Esophagus squamous epithelium (tissue), 5 donors: ENCODE data around the gene GIMAP1. TPM values are rescaled to one million over a fixed set of nuclear protein-coding genes. Genes with fewer than 3 reads are reported as not detected.

ENCODE experiments used
- DNase-seq: peaks from one replicate; lab custom pipeline; 2025; lab: John Stamatoyannopoulos, UW
- H3K27ac ChIP-seq, 4 donors: fragments of 200-600 bp; sonication (generic); one replicate each; pipeline ENCODE4 v1.5.1; 2016 to 2019; ENCODE audit warnings: mild to moderate bottlenecking in 1 of 4
- H3K27me3 ChIP-seq, 4 donors: fragments of 200-600 bp; sonication (generic); 1 replicate in 3 of 4; 2 replicates in 1 of 4; pipeline versions ENCODE4 v1.5.1 to v1.6.0; 2017 to 2021; ENCODE audit warnings: antibody characterized with exemption in 1 of 4
- H3K36me3 ChIP-seq, 3 donors: fragments of 200-600 bp; sonication (generic); one replicate each; pipeline ENCODE4 v1.5.1; 2016 to 2019
- H3K4me1 ChIP-seq, 3 donors: fragments of 200-600 bp; sonication (generic); one replicate each; pipeline ENCODE4 v1.5.1; 2017 to 2019
- H3K4me3 ChIP-seq, 4 donors: fragments of 200-600 bp; sonication (generic); 1 replicate in 3 of 4; 2 replicates in 1 of 4; pipeline ENCODE4 v1.5.1; 2016 to 2019; ENCODE audit warnings: mild to moderate bottlenecking in 2 of 4, moderate library complexity in 1 of 4
- H3K9me3 ChIP-seq, 3 donors: fragments of 200-600 bp; sonication (generic); one replicate each; pipeline ENCODE4 v1.5.1; 2016 to 2019
- POLR2A ChIP-seq, 4 donors: fragments of 450-650 bp; IDR thresholded peaks; one replicate each; pipeline ENCODE4 v1.6.1; 2017; ENCODE audit warnings: antibody characterized with exemption in 4 of 4, mild to moderate bottlenecking in 4 of 4, moderate library complexity in 3 of 4
- WGBS, 2 donors: methylation state at CpG; one replicate each; pipeline ENCODE4 v1.1.5; 2018; 5-methylcytosine and 5-hydroxymethylcytosine counted together
- intact Hi-C: fragments of 100-400 bp; cut with DNase I; formaldehyde crosslinking; loops from one replicate; pipeline ENCODE4 v1.15.0; 2022
- total RNA-seq, 4 donors: library from RNA; depleted of rRNA; stranded (reverse); fragments of >200 nt; gene quantifications; one replicate each; pipeline ENCODE4 v1.1.0, GENCODE V29; 2016
- TF ChIP-seq, protein P1 (sequence below), 6 experiments: fragments of 450-650 bp in 4 of 6; fragments of 200-600 bp in 2 of 6; sonication (generic) in 2 of 6; IDR thresholded peaks; one replicate each; pipeline ENCODE4 v1.5.1; 2016 to 2019; ENCODE audit warnings: antibody characterized with exemption in 6 of 6, mild to moderate bottlenecking in 4 of 6, moderate library complexity in 4 of 6
- donor health status: DM: yes; HTN: yes; CAD: no.

GIMAP1 gene
- total RNA-seq, 4 donors from 2014 or later = 0.97 to 9.3 (median 4.8) TPM

DNA sequence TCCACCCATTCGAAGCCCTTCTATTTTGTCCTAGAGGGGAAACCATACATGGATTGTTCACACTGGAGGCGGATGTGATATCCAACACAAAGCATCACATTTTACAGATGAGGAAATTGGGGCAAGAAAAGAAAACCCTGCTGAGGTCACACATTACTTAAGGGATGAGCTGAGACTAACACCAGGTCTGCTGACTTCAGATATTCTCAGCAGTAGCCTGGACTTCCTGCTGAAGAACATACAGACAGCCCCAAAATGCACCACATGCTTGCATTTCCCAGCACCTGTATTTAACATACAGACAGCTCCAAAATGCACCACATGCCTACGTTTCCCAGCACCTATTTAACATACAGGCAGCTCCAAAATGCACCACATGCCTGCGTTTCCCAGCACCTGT lies 32.0 kb downstream of the GIMAP1 start:
- no peak for DNase-seq
- WGBS, 2 donors = 36 to 42% methylated on average over 3 of the region's 4 CpGs
- H3K27ac ChIP-seq = no peak overlapping the region
- no peak overlapping the region for H3K4me3 ChIP-seq
- H3K9me3 ChIP-seq = no peaks in the 10 kb centered on the region
- TF ChIP-seq, protein P1, sequence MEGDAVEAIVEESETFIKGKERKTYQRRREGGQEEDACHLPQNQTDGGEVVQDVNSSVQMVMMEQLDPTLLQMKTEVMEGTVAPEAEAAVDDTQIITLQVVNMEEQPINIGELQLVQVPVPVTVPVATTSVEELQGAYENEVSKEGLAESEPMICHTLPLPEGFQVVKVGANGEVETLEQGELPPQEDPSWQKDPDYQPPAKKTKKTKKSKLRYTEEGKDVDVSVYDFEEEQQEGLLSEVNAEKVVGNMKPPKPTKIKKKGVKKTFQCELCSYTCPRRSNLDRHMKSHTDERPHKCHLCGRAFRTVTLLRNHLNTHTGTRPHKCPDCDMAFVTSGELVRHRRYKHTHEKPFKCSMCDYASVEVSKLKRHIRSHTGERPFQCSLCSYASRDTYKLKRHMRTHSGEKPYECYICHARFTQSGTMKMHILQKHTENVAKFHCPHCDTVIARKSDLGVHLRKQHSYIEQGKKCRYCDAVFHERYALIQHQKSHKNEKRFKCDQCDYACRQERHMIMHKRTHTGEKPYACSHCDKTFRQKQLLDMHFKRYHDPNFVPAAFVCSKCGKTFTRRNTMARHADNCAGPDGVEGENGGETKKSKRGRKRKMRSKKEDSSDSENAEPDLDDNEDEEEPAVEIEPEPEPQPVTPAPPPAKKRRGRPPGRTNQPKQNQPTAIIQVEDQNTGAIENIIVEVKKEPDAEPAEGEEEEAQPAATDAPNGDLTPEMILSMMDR (IDR thresholded peaks at IDR 0.05) = no peak
- TF ChIP-seq POLR2A (IDR thresholded peaks at IDR 0.05) = no peak
- H3K27me3 ChIP-seq = no peaks in the 10 kb centered on the region
- H3K4me1 ChIP-seq = peaks cover 0 to 10% (median 3%) of the 10 kb centered on the region in 3 donors
- intact Hi-C loops = no loop called here
- H3K36me3 ChIP-seq = no peaks in the 10 kb centered on the region

DNA sequence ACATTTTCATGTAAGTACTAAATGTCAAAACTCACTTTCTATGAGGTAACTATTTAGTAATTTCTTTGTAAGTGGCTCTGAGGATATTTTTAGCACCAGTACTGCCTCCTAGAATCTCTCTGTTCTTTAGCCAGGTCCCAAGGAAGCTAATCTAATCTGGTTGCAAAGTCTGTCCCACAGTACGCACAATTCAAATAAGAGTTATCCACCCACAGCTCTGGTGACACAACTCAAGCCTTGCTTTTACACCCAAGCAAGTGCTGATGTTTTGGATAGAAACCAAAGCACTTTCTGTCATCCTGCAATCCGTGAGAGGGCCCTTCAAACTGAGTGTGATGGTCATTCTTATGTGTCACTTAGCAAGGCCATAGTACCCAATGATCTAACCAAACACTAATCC lies 35.3 kb downstream of the GIMAP1 start:
- intact Hi-C loops = no loop called here
- Histone ChIP-seq H3K27me3 (no peaks in the 10 kb centered on the region), H3K4me3 (no peak overlapping the region), H3K4me1 (peaks cover 0 to 18% (median 0%) of the 10 kb centered on the region in 3 donors), H3K36me3 (no peaks in the 10 kb centered on the region), H3K9me3 (no peaks in the 10 kb centered on the region), H3K27ac (no peak overlapping the region)
- DNase-seq = no peak
- 50 to 55% methylated on average over 2 of the region's 2 CpGs for WGBS, 2 donors
- TF ChIP-seq, protein P1 (IDR thresholded peaks at IDR 0.05) = no peak
- no peak for TF ChIP-seq POLR2A (IDR thresholded peaks at IDR 0.05)

DNA sequence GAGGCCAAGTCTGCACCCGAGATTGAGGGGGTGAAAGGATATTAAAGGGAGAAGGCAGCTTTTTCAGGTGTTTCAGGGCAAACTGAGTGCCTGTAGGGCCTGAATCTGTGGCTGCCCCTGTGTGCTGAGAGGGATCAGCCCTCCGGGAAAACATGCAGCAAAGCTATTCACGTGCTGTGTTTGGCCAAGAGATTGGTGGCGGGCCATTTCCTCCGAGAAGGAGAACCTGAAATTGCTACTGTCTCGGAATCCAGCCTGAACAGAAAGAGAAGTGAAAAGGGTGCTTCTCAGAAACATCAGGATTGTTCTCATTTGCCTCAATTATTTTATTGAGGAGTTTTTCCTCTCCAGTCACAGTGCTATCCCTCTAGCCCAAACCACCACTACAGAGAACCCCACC lies 36.8 kb downstream of the GIMAP1 start:
- no peaks in the 10 kb centered on the region for H3K36me3 ChIP-seq
- no peak for DNase-seq
- H3K27me3 ChIP-seq = no peaks in the 10 kb centered on the region
- H3K4me3 ChIP-seq = no peak overlapping the region
- TF ChIP-seq, protein P1 (IDR thresholded peaks at IDR 0.05) = no peak
- TF ChIP-seq POLR2A (IDR thresholded peaks at IDR 0.05) = no peak
- no peak overlapping the region for H3K27ac ChIP-seq
- intact Hi-C loops = no loop called here
- 44 to 59% methylated on average over 5 to 6 of the region's 6 CpGs for WGBS, 2 donors
- H3K9me3 ChIP-seq = no peaks in the 10 kb centered on the region
- peaks cover 0 to 18% (median 0%) of the 10 kb centered on the region in 3 donors for H3K4me1 ChIP-seq

DNA sequence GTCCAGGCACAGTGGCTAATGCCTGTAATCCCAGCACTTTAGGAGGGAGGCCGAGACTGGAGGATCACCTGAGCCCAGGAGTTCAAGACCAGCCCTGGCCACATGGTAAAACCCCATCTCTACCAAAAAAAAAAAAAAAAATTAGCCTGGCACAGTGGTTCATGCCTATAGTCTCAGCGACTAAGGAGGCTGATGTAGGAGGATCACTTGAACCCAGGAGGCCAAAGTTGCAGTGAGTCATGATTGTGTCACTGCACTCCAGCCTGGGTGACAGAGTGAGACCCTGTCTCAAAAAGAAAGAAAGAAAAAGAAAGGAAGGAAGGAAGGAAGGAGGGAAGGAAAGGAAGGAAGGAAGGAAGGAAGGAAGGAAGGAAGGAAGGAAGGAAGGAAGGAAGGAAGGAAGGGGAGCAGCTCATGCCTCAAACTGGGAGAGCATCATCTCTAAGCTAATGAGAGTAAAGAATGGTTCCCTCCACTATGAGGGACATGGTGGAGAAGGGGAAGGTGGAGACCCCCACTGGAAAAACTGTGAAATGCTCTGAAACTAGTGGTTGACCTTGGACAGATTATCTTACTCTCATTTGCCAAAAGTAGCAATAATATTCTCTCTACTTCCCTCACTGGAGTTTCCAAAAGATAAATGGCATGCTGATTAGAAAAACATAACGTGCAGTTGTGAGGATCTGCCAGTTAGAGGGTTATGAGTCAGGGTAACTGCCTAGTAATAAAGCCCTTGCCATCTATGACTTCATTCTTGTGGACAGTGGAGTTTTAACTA lies 37.6 kb downstream of the GIMAP1 start:
- Histone ChIP-seq H3K27me3 (no peaks in the 10 kb centered on the region), H3K4me1 (peaks cover 0 to 18% (median 0%) of the 10 kb centered on the region in 3 donors), H3K4me3 (no peak overlapping the region), H3K9me3 (no peaks in the 10 kb centered on the region), H3K27ac (peak overlapping the region in 1 of 4 donors; percentile 35), H3K36me3 (no peaks in the 10 kb centered on the region)
- TF ChIP-seq POLR2A (IDR thresholded peaks at IDR 0.05) = no peak
- TF ChIP-seq, protein P1 (IDR thresholded peaks at IDR 0.05) = peak in 2 of 6 experiments; percentile 5 to 20
- intact Hi-C loops = no loop called here
- DNase-seq = no peak
- WGBS, 2 donors = 12 to 13% methylated on average over 3 of the region's 3 CpGs

DNA sequence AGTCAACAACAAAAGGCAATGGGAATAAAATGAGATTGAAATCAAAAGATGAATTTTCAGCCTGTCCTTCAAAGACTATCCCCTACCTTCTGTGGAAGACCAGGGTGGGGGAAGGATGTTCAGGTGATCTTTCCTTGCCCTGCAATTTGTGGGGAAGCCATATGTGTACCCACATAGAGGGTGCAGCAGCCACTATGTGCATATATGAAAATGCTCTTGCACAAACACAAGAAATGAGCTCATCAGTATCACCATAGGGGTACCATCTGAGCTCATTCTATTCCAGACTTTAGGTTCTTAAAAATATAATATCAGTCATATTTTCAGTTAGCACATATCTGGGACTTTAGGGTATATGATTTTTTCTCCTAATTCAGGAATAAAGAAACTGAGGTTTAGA lies 38.5 kb downstream of the GIMAP1 start:
- peak overlapping the region in 1 of 4 donors; percentile 18 for H3K27ac ChIP-seq
- no peak for DNase-seq
- intact Hi-C loops = loop anchor here (5.0 kb wide), 1 partner anchor 308 kb away; no protein-coding TSS in a partner anchor
- peaks cover 0 to 18% (median 0%) of the 10 kb centered on the region in 3 donors for H3K4me1 ChIP-seq
- H3K27me3 ChIP-seq = no peaks in the 10 kb centered on the region
- no peak overlapping the region for H3K4me3 ChIP-seq
- no peaks in the 10 kb centered on the region for H3K9me3 ChIP-seq
- H3K36me3 ChIP-seq = no peaks in the 10 kb centered on the region
- TF ChIP-seq, protein P1 (IDR thresholded peaks at IDR 0.05) = no peak
- TF ChIP-seq POLR2A (IDR thresholded peaks at IDR 0.05) = no peak
